OCI-LY7 (cell line): Measurements from ENCODE around the gene MAP2K5. TPM values are rescaled to one million over a fixed set of nuclear protein-coding genes. Genes with fewer than 3 reads are reported as not detected.
A peak's percentile ranks its signal among the peaks of the same experiment; 100 is the strongest.

Source experiments
- BruUV-seq: library from RNA; stranded (reverse); fragments of 400-500 nt; replicated peaks from 2 replicates; lab custom pipeline; 2021; lab: Mats Ljungman, UMichigan
- CTCF ChIA-PET: fragments of 300-600 bp; sonication (Branson Sonifier 250); formaldehyde crosslinking; loops from one replicate; lab custom pipeline; 2022; ENCODE audit warnings: antibody characterized with exemption; ENCODE audit not compliant: unreplicated experiment; lab: Charles Lee
- POLR2A ChIA-PET: fragments of 300-600 bp; sonication (Branson Sonifier 250); formaldehyde crosslinking; loops from one replicate; lab custom pipeline; 2022; ENCODE audit warnings: antibody characterized with exemption; lab: Charles Lee
- DNase-seq: peaks from one replicate; pipeline ENCODE4 v3.0.0-alpha.2; 2015; ENCODE audit warnings: low spot score
- H2AFZ ChIP-seq: fragments of 200-600 bp; sonication (generic), shearing (Covaris generic); 2 replicates; pipeline ENCODE4 v1.6.1; 2014; ENCODE audit warnings: mild to moderate bottlenecking, antibody characterized with exemption, low read length, moderate library complexity
- H3K27ac ChIP-seq: fragments of 200-600 bp; sonication (generic); 2 replicates; pipeline ENCODE4 v1.5.1; 2014; ENCODE audit warnings: mixed run types, low read depth, mild to moderate bottlenecking, moderate library complexity, low read length, inconsistent platforms; ENCODE audit not compliant: poor library complexity, severe bottlenecking
- H3K36me3 ChIP-seq: fragments of 200-600 bp; sonication (generic); 2 replicates; pipeline ENCODE4 v1.6.1; 2014; ENCODE audit warnings: mild to moderate bottlenecking, antibody characterized with exemption, low read length, moderate library complexity, mixed read lengths; ENCODE audit not compliant: insufficient read depth
- H3K4me1 ChIP-seq: fragments of 200-600 bp; sonication (generic); 2 replicates; pipeline ENCODE4 v1.5.1; 2014; ENCODE audit warnings: mild to moderate bottlenecking, low read length; ENCODE audit not compliant: insufficient read depth, poor library complexity, severe bottlenecking
- H3K4me2 ChIP-seq: fragments of 200-600 bp; sonication (generic); 2 replicates; pipeline ENCODE4 v1.6.1; 2014; ENCODE audit warnings: mild to moderate bottlenecking, low read length
- H3K4me3 ChIP-seq: fragments of 200-600 bp; sonication (generic); 2 replicates; pipeline ENCODE4 v1.5.1; 2014; ENCODE audit warnings: mild to moderate bottlenecking, low read depth, low read length; ENCODE audit not compliant: poor library complexity, severe bottlenecking
- H3K79me2 ChIP-seq: fragments of 200-600 bp; sonication (generic); 2 replicates; pipeline ENCODE4 v1.6.1; 2016; ENCODE audit warnings: low read depth, mild to moderate bottlenecking, low read length, moderate library complexity, mixed read lengths; ENCODE audit not compliant: insufficient read depth
- H3K9me2 ChIP-seq: fragments of 200-600 bp; sonication (generic); 2 replicates; pipeline ENCODE4 v1.6.1; 2016; ENCODE audit warnings: mild to moderate bottlenecking, low read length, mixed read lengths; ENCODE audit not compliant: insufficient read depth
- H3K9me3 ChIP-seq: fragments of 200-600 bp; sonication (generic); 2 replicates; pipeline ENCODE4 v1.6.1; 2014; ENCODE audit warnings: mild to moderate bottlenecking, mixed run types, low read length, mixed read lengths
- H4K20me1 ChIP-seq: fragments of 200-600 bp; sonication (generic); 2 replicates; pipeline ENCODE4 v1.6.1; 2014; ENCODE audit warnings: mild to moderate bottlenecking, antibody characterized with exemption, low read length, moderate library complexity, mixed read lengths; ENCODE audit not compliant: insufficient read depth
- CTCF ChIP-seq: fragments of 200-600 bp; sonication (generic); conservative IDR thresholded peaks from 2 replicates; pipeline ENCODE4 v1.5.1; 2014; ENCODE audit warnings: mild to moderate bottlenecking, antibody characterized with exemption, low read length, moderate library complexity, mixed read lengths
- EZH2phosphoT487 ChIP-seq: fragments of 200-600 bp; sonication (generic); IDR thresholded peaks from 2 replicates; pipeline ENCODE4 v1.6.1; 2018; ENCODE audit warnings: low read depth, borderline replicate concordance, mild to moderate bottlenecking, mixed run types, antibody characterized with exemption, low read length, moderate library complexity, mixed read lengths
- intact Hi-C: fragments of 100-400 bp; cut with micrococcal nuclease; formaldehyde crosslinking; loops from one replicate; pipeline ENCODE4 v1.10.0; 2022; ENCODE audit not compliant: unreplicated experiment
- total RNA-seq, 2 experiments: library from RNA; depleted of rRNA in 1 of 2; stranded (reverse); fragments of >200 nt in 1 of 2; shearing (Covaris generic) in 1 of 2; gene quantifications; 2 replicates each; pipeline ENCODE4 v1.2.3, GENCODE V29; 2014 to 2022

MAP2K5 gene
- total RNA-seq, 2 experiments from 2014 or later: 10.2 to 35.0 TPM

GRCh38 chr15:67833710-67834511 is 291.4 kb downstream of the MAP2K5 start:
- ChIA-PET CTCF (no interaction called here), POLR2A (no interaction called here)
- H3K4me2 ChIP-seq: peak overlapping the region; percentile 63
- DNase-seq: peak; percentile 64
- no peak overlapping the region for H3K27ac ChIP-seq
- H3K4me3 ChIP-seq: peak overlapping the region; percentile 52
- no TSS peak for BruUV-seq
- H3K79me2 ChIP-seq: no peaks in the 10 kb centered on the region
- H3K36me3 ChIP-seq: no peaks in the 10 kb centered on the region
- H3K9me2 ChIP-seq: no peaks in the 10 kb centered on the region
- H4K20me1 ChIP-seq: no peaks in the 10 kb centered on the region
- peak overlapping the region; percentile 33; the same call in 1 of the 2 replicates for H2AFZ ChIP-seq
- peaks cover 60% of the 10 kb centered on the region for H3K4me1 ChIP-seq
- TF ChIP-seq CTCF: peak; percentile 77
- TF ChIP-seq EZH2phosphoT487: no peak
- intact Hi-C loops: loop anchor here (2.0 kb wide), 1 partner anchor 331 kb away; no protein-coding TSS in a partner anchor
- H3K9me3 ChIP-seq: no peaks in the 10 kb centered on the region

- Histone ChIP-seq H3K36me3 (no peaks in the 10 kb centered on the region), H3K27ac (no peak overlapping the region), H4K20me1 (no peaks in the 10 kb centered on the region), H3K79me2 (no peaks in the 10 kb centered on the region), H3K4me3 (peak overlapping the region; percentile 52), H3K4me2 (peak overlapping the region; percentile 63), H2AFZ (peak overlapping the region; percentile 86; the same call in 1 of the 2 replicates), H3K9me3 (no peaks in the 10 kb centered on the region), H3K4me1 (peaks cover 64% of the 10 kb centered on the region), H3K9me2 (no peaks in the 10 kb centered on the region)
- DNase-seq: no peak
- no TSS peak for BruUV-seq
- intact Hi-C loops: loop anchor here (2.0 to 5.0 kb wide), 3 partner anchors 292 to 332 kb away; partner anchors contain the start of genes C15orf61 and MAP2K5
- ChIA-PET POLR2A (interaction anchor here (0.6 to 0.8 kb wide), 2 partner anchors 93 to 378 kb away, joined by 3 read pairs; no protein-coding TSS in a partner anchor), CTCF (no interaction called here)
- TF ChIP-seq EZH2phosphoT487: no peak
- TF ChIP-seq CTCF: no peak
Measured at GRCh38 chr15:67834581-67835296, 292.2 kb downstream of the MAP2K5 start.
